ENCODE results near the gene LOXHD1. TPM values are rescaled to one million over a fixed set of nuclear protein-coding genes. Genes with fewer than 3 reads are reported as not detected.

LOXHD1 gene
- total and polyA plus RNA-seq, 8 donors, result 0.12 to 0.46 (median 0.15) TPM; not detected in 2

GRCh38 chr18:46621111-46621766, 35.8 kb downstream of the LOXHD1 start:
- no peak for TF ChIP-seq CTCF (IDR thresholded peaks at IDR 0.05)
- Histone ChIP-seq H3K27ac (no peak overlapping the region), H3K9me3 (no peaks in the 10 kb centered on the region), H3K4me1 (no peaks in the 10 kb centered on the region), H3K36me3 (no peaks in the 10 kb centered on the region), H3K27me3 (no peaks in the 10 kb centered on the region), H3K4me3 (no peak overlapping the region)
- DNase-seq (no peak), ATAC-seq (no peak), FAIRE-seq (no peak)
- 63 to 65% methylated on average over 6 of the region's 6 CpGs for WGBS, 2 donors
- intact Hi-C loops (cut with DNase I), result loop anchor here in 1 of 3 donors (10.0 kb wide), 1 partner anchor 64 kb away; no protein-coding TSS in a partner anchor

GRCh38 chr18:46619559-46619958, 37.5 kb downstream of the LOXHD1 start:
- Histone ChIP-seq H3K27ac (no peak overlapping the region), H3K4me3 (no peak overlapping the region), H3K9me3 (no peaks in the 10 kb centered on the region), H3K27me3 (no peaks in the 10 kb centered on the region), H3K4me1 (no peaks in the 10 kb centered on the region), H3K36me3 (no peaks in the 10 kb centered on the region)
- intact Hi-C loops (cut with DNase I), result no loop called here
- TF ChIP-seq CTCF (IDR thresholded peaks at IDR 0.05), result no peak
- WGBS, 2 donors, result 66 to 67% methylated on average over 3 of the region's 3 CpGs
- ATAC-seq (no peak), DNase-seq (no peak), FAIRE-seq (no peak)

GRCh38 chr18:46615720-46616119, 41.3 kb downstream of the LOXHD1 start:
- no peak for TF ChIP-seq CTCF (IDR thresholded peaks at IDR 0.05)
- Histone ChIP-seq H3K4me3 (no peak overlapping the region), H3K27ac (no peak overlapping the region), H3K36me3 (no peaks in the 10 kb centered on the region), H3K9me3 (peaks cover 0 to 3% (median 0%) of the 10 kb centered on the region in 4 donors), H3K4me1 (no peaks in the 10 kb centered on the region), H3K27me3 (no peaks in the 10 kb centered on the region)
- no peak for FAIRE-seq
- DNase-seq, result no peak
- no peak for ATAC-seq
- intact Hi-C loops (cut with DNase I), result no loop called here

GRCh38 chr18:46609048-46609447, 48.0 kb downstream of the LOXHD1 start:
- intact Hi-C loops (cut with DNase I), result no loop called here
- H3K4me3 ChIP-seq, result no peak overlapping the region
- WGBS, 2 donors, result 70 to 82% methylated on average over 2 of the region's 2 CpGs
- no peaks in the 10 kb centered on the region for H3K36me3 ChIP-seq
- FAIRE-seq (no peak), DNase-seq (no peak), ATAC-seq (no peak)
- H3K27me3 ChIP-seq, result no peaks in the 10 kb centered on the region
- no peak for TF ChIP-seq CTCF (IDR thresholded peaks at IDR 0.05)
- H3K27ac ChIP-seq, result no peak overlapping the region
- no peaks in the 10 kb centered on the region for H3K4me1 ChIP-seq
- H3K9me3 ChIP-seq, result peaks cover 0 to 3% (median 0%) of the 10 kb centered on the region in 4 donors

GRCh38 chr18:46607926-46608325, 49.1 kb downstream of the LOXHD1 start:
- intact Hi-C loops (cut with DNase I), result no loop called here
- Histone ChIP-seq H3K27ac (no peak overlapping the region), H3K36me3 (no peaks in the 10 kb centered on the region), H3K27me3 (no peaks in the 10 kb centered on the region), H3K4me1 (no peaks in the 10 kb centered on the region), H3K9me3 (no peaks in the 10 kb centered on the region), H3K4me3 (no peak overlapping the region)
- ATAC-seq (no peak), FAIRE-seq (no peak), DNase-seq (no peak)
- 57 to 76% methylated on average over 5 of the region's 5 CpGs for WGBS, 2 donors
- no peak for TF ChIP-seq CTCF (IDR thresholded peaks at IDR 0.05)

Measured in pancreas (tissue), 10 donors.